GM19025 (cell line): ENCODE data around the gene SND1.

ENCODE experiments used
- ATAC-seq: cut with Tn5 transposase; IDR thresholded peaks from one replicate; pipeline ENCODE4 v1.9.1; 2021; ENCODE audit warnings: mild to moderate bottlenecking, low read depth, moderate library complexity; ENCODE audit not compliant: unreplicated experiment

The SND1 gene

GRCh38 chr7:127764681-127765080, 112.7 kb downstream of the SND1 start:
- ATAC-seq, result no peak

GRCh38 chr7:127765150-127765549, 113.2 kb downstream of the SND1 start:
- ATAC-seq, result no peak

- ATAC-seq, result no peak
Measured at GRCh38 chr7:127766831-127767459, 115.0 kb downstream of the SND1 start.

- ATAC-seq, result no peak
Measured at GRCh38 chr7:127768241-127768640, 116.2 kb downstream of the SND1 start.

- no peak for ATAC-seq
Measured at GRCh38 chr7:127769137-127769536, 117.1 kb downstream of the SND1 start.

GRCh38 chr7:127769696-127770400, 117.9 kb downstream of the SND1 start:
- ATAC-seq, result no peak

- ATAC-seq, result no peak
Measured at GRCh38 chr7:127770885-127771284, 118.9 kb downstream of the SND1 start.

- ATAC-seq, result no peak
Measured at GRCh38 chr7:127771707-127772106, 119.7 kb downstream of the SND1 start.

- ATAC-seq, result no peak
Measured at GRCh38 chr7:127776776-127777386, 124.9 kb downstream of the SND1 start.

- no peak for ATAC-seq
Measured at GRCh38 chr7:127780489-127780888, 128.5 kb downstream of the SND1 start.

GRCh38 chr7:127781081-127781480, 129.1 kb downstream of the SND1 start:
- no peak for ATAC-seq

GRCh38 chr7:127782075-127782474, 130.1 kb downstream of the SND1 start:
- ATAC-seq, result no peak

GRCh38 chr7:127782654-127783559, 130.9 kb downstream of the SND1 start:
- ATAC-seq, result peak; percentile 91

- ATAC-seq, result no peak
Measured at GRCh38 chr7:127786184-127786583, 134.2 kb downstream of the SND1 start.

GRCh38 chr7:127789031-127789430, 137.0 kb downstream of the SND1 start:
- no peak for ATAC-seq

GRCh38 chr7:127791446-127792189, 139.6 kb downstream of the SND1 start:
- no peak for ATAC-seq

GRCh38 chr7:127792528-127793342, 140.7 kb downstream of the SND1 start:
- no peak for ATAC-seq

- no peak for ATAC-seq
Measured at GRCh38 chr7:127793582-127793981, 141.6 kb downstream of the SND1 start.

- no peak for ATAC-seq
Measured at GRCh38 chr7:127794136-127794535, 142.1 kb downstream of the SND1 start.
